ENCODE data around the gene NINJ1.

The NINJ1 gene, protein sequence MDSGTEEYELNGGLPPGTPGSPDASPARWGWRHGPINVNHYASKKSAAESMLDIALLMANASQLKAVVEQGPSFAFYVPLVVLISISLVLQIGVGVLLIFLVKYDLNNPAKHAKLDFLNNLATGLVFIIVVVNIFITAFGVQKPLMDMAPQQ

DNA sequence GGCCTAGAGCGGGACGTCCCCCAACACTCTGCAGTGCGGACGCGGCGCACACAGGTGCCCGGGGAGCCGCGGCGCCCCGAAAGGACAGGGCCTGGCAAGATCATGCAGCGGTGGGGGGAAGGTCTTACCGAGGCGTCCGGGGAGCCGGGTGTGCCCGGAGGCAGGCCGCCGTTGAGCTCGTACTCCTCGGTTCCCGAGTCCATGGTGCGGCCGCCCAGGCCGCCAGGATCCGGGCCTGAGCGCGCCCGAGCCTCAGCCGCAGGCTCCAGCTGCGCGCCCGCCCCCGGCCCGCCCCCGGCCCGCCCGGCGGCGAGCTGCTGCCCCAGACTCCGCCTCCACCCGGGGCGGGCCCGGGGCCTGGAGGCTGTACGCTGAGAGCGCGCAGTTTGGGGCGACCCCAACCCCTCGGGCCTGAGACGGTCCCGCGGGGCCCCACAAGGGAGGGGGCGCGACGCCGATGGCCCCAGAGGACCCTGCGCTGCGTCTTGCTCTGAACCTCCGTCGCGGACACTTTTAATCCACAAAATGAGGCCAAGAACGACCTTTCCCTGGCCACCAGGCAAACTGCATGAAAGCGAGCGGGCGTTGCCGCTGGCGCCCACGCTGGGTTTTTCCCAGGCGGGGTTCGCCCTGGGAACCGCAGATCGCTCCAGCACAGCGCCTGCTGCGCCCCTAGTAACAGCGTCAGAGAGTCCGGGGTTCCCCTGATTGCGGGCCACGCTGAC is at the start of gene NINJ1:
NINJ1 (minus strand) TSS at position 237 of the 725 bp plus-strand sequence; CDS start at position 203, 34 bp downstream.
- H3K4me3 ChIP-seq (ENCODE audit: low read depth, low read length): peak within 1 kb of the TSS; percentile 94
- H3K4me2 ChIP-seq (ENCODE audit: low read length): peak within 1 kb of the TSS; percentile 93
- H3K79me2 ChIP-seq: peaks cover 31% of the 10 kb centered on the region
- H2AFZ ChIP-seq: peak within 1 kb of the TSS; percentile 89
- H3K9ac ChIP-seq: peak within 1 kb of the TSS; percentile 72
- H3K27ac ChIP-seq: peak within 1 kb of the TSS; percentile 98
- H3K36me3 ChIP-seq (ENCODE audit: control insufficient read depth, insufficient read depth, low read length): no peaks in the 10 kb centered on the region
- TF ChIP-seq, protein P1, sequence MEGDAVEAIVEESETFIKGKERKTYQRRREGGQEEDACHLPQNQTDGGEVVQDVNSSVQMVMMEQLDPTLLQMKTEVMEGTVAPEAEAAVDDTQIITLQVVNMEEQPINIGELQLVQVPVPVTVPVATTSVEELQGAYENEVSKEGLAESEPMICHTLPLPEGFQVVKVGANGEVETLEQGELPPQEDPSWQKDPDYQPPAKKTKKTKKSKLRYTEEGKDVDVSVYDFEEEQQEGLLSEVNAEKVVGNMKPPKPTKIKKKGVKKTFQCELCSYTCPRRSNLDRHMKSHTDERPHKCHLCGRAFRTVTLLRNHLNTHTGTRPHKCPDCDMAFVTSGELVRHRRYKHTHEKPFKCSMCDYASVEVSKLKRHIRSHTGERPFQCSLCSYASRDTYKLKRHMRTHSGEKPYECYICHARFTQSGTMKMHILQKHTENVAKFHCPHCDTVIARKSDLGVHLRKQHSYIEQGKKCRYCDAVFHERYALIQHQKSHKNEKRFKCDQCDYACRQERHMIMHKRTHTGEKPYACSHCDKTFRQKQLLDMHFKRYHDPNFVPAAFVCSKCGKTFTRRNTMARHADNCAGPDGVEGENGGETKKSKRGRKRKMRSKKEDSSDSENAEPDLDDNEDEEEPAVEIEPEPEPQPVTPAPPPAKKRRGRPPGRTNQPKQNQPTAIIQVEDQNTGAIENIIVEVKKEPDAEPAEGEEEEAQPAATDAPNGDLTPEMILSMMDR (IDR thresholded peaks at IDR 0.05): no peak
- peaks cover 26% of the 10 kb centered on the region for H3K4me1 ChIP-seq
- H3K27me3 ChIP-seq (ENCODE audit: control insufficient read depth, insufficient read depth, low read length): no peaks in the 10 kb centered on the region
- no peaks in the 10 kb centered on the region for H3K9me3 ChIP-seq (ENCODE audit: control insufficient read depth, low read length)

DNA sequence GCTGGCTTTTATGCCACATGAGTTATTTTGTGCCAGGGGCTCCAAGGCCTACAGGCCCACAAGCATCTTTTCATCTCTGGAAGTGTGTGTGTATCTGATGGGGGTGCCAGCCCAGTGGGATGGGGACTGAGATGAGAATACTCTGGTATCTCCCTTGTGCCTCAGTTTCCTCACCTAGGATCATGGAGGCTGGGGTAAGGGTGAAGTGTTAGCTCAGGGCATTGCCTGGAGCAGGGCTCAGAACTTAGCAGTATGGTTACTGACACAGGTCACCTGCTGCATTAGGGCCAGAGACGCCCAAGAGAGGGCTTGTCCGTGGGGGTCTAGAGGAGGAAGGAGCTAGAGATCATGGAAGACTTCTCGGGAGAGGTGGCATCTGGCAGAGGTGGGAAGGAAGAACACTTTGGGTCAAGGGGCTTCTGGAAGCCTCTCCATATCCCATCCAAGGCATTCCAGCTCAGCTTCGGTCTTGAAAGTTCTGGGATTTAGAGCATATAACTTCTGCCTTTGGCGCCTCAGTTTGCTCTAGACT is 49.1 kb upstream of the NINJ1 start:
- Histone ChIP-seq H3K4me2 (ENCODE audit: low read length) (peak overlapping the region; percentile 86), H3K79me2 (no peaks in the 10 kb centered on the region), H3K4me3 (ENCODE audit: low read depth, low read length) (no peak overlapping the region), H3K27ac (no peak overlapping the region), H2AFZ (no peak overlapping the region), H3K27me3 (ENCODE audit: control insufficient read depth, insufficient read depth, low read length) (no peaks in the 10 kb centered on the region), H3K9me3 (ENCODE audit: control insufficient read depth, low read length) (no peaks in the 10 kb centered on the region), H3K4me1 (no peaks in the 10 kb centered on the region), H3K36me3 (ENCODE audit: control insufficient read depth, insufficient read depth, low read length) (no peaks in the 10 kb centered on the region), H3K9ac (no peak overlapping the region)
- TF ChIP-seq, protein P1 (IDR thresholded peaks at IDR 0.05): no peak

DNA sequence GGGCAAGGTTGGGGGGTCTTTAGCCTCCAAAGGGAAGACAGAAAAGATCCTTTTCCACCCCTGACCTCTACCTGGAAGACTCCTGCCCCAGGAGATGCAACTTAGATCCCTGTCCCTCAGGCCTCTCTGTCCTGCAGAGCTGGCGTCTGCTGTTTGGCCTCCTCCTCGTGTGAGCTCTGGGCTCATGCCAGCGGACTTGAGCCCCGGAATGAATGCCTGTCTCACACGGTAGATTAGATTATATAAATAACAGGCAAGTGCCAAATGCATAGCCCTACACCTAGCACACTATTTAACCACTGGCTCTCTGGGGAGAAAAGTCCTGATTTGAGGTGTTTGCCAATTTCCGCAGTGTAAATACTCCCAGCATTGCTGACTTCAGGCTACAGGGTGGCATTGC is 48.5 kb upstream of the NINJ1 start:
- no peaks in the 10 kb centered on the region for H3K27me3 ChIP-seq (ENCODE audit: control insufficient read depth, insufficient read depth, low read length)
- H3K9ac ChIP-seq: no peak overlapping the region
- no peak overlapping the region for H3K4me2 ChIP-seq (ENCODE audit: low read length)
- H3K79me2 ChIP-seq: no peaks in the 10 kb centered on the region
- H2AFZ ChIP-seq: no peak overlapping the region
- H3K36me3 ChIP-seq (ENCODE audit: control insufficient read depth, insufficient read depth, low read length): no peaks in the 10 kb centered on the region
- H3K9me3 ChIP-seq (ENCODE audit: control insufficient read depth, low read length): no peaks in the 10 kb centered on the region
- H3K4me3 ChIP-seq (ENCODE audit: low read depth, low read length): no peak overlapping the region
- H3K27ac ChIP-seq: no peak overlapping the region
- H3K4me1 ChIP-seq: no peaks in the 10 kb centered on the region
- TF ChIP-seq, protein P1 (IDR thresholded peaks at IDR 0.05): no peak

DNA sequence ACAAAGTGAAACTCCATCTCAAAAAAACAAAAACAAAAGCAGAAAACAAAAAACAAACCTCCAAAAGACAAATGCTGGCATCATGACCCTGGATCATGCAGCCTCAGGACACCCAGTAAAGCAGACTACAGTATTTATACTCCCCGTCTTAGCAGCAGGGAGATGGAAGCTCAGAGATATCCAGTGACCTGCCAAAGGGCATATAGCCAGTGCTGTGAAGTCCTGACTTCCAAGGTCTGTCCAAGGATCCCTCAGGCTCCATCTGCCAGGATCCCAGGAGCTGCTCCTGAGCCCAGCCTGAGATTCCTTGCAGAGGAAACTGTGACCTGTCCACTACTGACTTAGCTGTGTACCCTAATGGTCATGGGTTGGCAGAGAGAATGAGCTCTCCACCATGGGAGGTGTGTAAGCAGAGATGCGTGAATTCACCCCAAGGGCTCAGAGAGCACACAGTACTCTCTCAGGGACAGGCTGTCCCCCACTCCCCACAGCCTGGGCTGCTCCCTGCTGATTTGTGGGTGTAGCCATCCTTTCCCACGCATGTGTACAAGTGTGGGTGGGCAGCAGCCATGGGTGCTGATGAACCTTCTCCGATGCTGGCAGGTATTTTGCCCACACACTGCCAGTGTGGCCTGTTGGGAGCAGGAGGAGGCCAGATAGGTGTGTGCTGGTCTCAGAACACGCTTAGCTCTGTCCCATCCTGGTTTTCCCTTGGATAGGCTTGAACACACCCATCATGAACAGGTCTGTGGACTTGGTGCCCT is 47.8 kb upstream of the NINJ1 start:
- Histone ChIP-seq H3K4me1 (no peaks in the 10 kb centered on the region), H3K27me3 (ENCODE audit: control insufficient read depth, insufficient read depth, low read length) (no peaks in the 10 kb centered on the region), H3K9me3 (ENCODE audit: control insufficient read depth, low read length) (no peaks in the 10 kb centered on the region), H2AFZ (no peak overlapping the region), H3K4me2 (ENCODE audit: low read length) (no peak overlapping the region), H3K4me3 (ENCODE audit: low read depth, low read length) (no peak overlapping the region), H3K79me2 (no peaks in the 10 kb centered on the region), H3K9ac (no peak overlapping the region), H3K27ac (no peak overlapping the region), H3K36me3 (ENCODE audit: control insufficient read depth, insufficient read depth, low read length) (no peaks in the 10 kb centered on the region)
- TF ChIP-seq, protein P1 (IDR thresholded peaks at IDR 0.05): no peak
